H1 (cell line): Measurements from ENCODE around the gene STARD13.

Source experiments
- EZH2 ChIP-seq: fragments of 200-600 bp; sonication (generic); IDR thresholded peaks from 2 replicates; pipeline ENCODE4 v1.7.1; 2012; ENCODE audit warnings: low read depth, mild to moderate bottlenecking, moderate library complexity, low read length, inconsistent platforms; ENCODE audit not compliant: severe bottlenecking
- JUN ChIP-seq: IDR thresholded peaks from 2 replicates; pipeline ENCODE4 v1.6.1; 2011; ENCODE audit warnings: low read depth, mild to moderate bottlenecking, improper control_type of control experiment, low read length
- SIN3A ChIP-seq, 2 experiments: IDR thresholded peaks in 1 of 2; conservative IDR thresholded peaks in 1 of 2; 2 replicates each; pipeline ENCODE4 v1.6.1; 2011 to 2012; ENCODE audit warnings: low read length in 2 of 2, improper control_type of control experiment in 1 of 2, low read depth in 1 of 2, mild to moderate bottlenecking in 1 of 2

- TF ChIP-seq SIN3A (conservative IDR thresholded peaks at IDR 0.05 in 1 of 2, IDR thresholded peaks at IDR 0.05 in 1 of 2; ENCODE audit: low read depth in 1 of 2, low read length in 2 of 2) (no peak), EZH2 (no peak), JUN (no peak)
Observed at GRCh38 chr13:33249894-33250293, 35.7 kb downstream of the STARD13 start.
